Prostate gland (tissue), 2 donors: ENCODE measurements around the gene GPX5. TPM values are rescaled to one million over a fixed set of nuclear protein-coding genes. Genes with fewer than 3 reads are reported as not detected.

Experiments
- DNase-seq: peaks from one replicate; pipeline ENCODE4 v3.0.0-alpha.2; 2019; ENCODE audit warnings: low spot score
- H3K27ac ChIP-seq, 2 donors: fragments of 200-600 bp; sonication (generic); 2 replicates each; pipeline ENCODE4 v1.5.1; 2017 to 2019
- H3K27me3 ChIP-seq: fragments of 200-600 bp; sonication (generic); replicated peaks from 2 replicates; pipeline ENCODE4 v1.5.1; 2019; ENCODE audit not compliant: insufficient read depth
- H3K36me3 ChIP-seq, 2 donors: fragments of 200-600 bp; sonication (generic); 1 replicate in 1 of 2; 2 replicates in 1 of 2; pipeline versions ENCODE4 v1.5.1 to v1.8.1; 2017 to 2019
- H3K4me1 ChIP-seq: fragments of 200-600 bp; sonication (generic); replicated peaks from 2 replicates; pipeline ENCODE4 v1.5.1; 2019
- H3K4me3 ChIP-seq, 2 donors: fragments of 200-600 bp; sonication (generic); 2 replicates each; pipeline ENCODE4 v1.5.1; 2017 to 2019
- H3K9me3 ChIP-seq: fragments of 200-600 bp; sonication (generic); 2 replicates; pipeline ENCODE4 v1.5.1; 2017
- CTCF ChIP-seq, 4 experiments: fragments of 200-600 bp in 2 of 4; fragments of 450-650 bp in 2 of 4; sonication (generic) in 2 of 4; IDR thresholded peaks; 1 replicate in 3 of 4; 2 replicates in 1 of 4; pipeline ENCODE4 v1.5.1; 2016 to 2019; ENCODE audit warnings: antibody characterized with exemption in 4 of 4, mild to moderate bottlenecking in 2 of 4, moderate library complexity in 2 of 4
- POLR2A ChIP-seq: fragments of 450-650 bp; IDR thresholded peaks from one replicate; pipeline ENCODE4 v1.6.1; 2016; ENCODE audit warnings: antibody characterized with exemption, mild to moderate bottlenecking
- POLR2AphosphoS5 ChIP-seq: sonication (generic); formaldehyde crosslinking; IDR thresholded peaks from one replicate; pipeline ENCODE4 v1.6.1; 2017; ENCODE audit warnings: antibody characterized with exemption
- WGBS: methylation state at CpG from one replicate; pipeline ENCODE4 v1.1.5; 2018; 5-methylcytosine and 5-hydroxymethylcytosine counted together
- intact Hi-C: fragments of 100-400 bp; cut with DNase I; formaldehyde crosslinking; loops from one replicate; pipeline ENCODE4 v1.14.2; 2022
- total RNA-seq, 2 donors: library from RNA; depleted of rRNA; stranded (reverse); fragments of >200 nt; gene quantifications; one replicate each; pipeline ENCODE4 v1.1.0, GENCODE V29; 2016

GPX5 gene
- total RNA-seq, 2 donors from 2014 or later: not detected

GRCh38 chr6:28486988-28487742 lies 38.5 kb upstream of the GPX5 start:
- Histone ChIP-seq H3K36me3 (no peaks in the 10 kb centered on the region), H3K4me3 (no peak overlapping the region), H3K27ac (no peak overlapping the region), H3K9me3 (no peaks in the 10 kb centered on the region), H3K4me1 (no peaks in the 10 kb centered on the region), H3K27me3 (peaks cover 3% of the 10 kb centered on the region)
- DNase-seq: no peak
- 48% methylated on average over 3 of the region's 3 CpGs for WGBS
- intact Hi-C loops: no loop called here
- no peak for TF ChIP-seq POLR2AphosphoS5
- TF ChIP-seq CTCF (IDR thresholded peaks at IDR 0.05): no peak
- TF ChIP-seq POLR2A: no peak

- H3K4me1 ChIP-seq: no peaks in the 10 kb centered on the region
- intact Hi-C loops: no loop called here
- H3K9me3 ChIP-seq: no peaks in the 10 kb centered on the region
- TF ChIP-seq POLR2A: no peak
- no peak for TF ChIP-seq CTCF (IDR thresholded peaks at IDR 0.05)
- TF ChIP-seq POLR2AphosphoS5: no peak
- DNase-seq: no peak
- no peak overlapping the region for H3K27ac ChIP-seq
- no peaks in the 10 kb centered on the region for H3K36me3 ChIP-seq
- H3K4me3 ChIP-seq: peak overlapping the region in 1 of 2 donors; percentile 4
- 49% methylated on average over 14 of the region's 14 CpGs for WGBS
- peaks cover 2% of the 10 kb centered on the region for H3K27me3 ChIP-seq
Measured at GRCh38 chr6:28488916-28489365, 36.7 kb upstream of the GPX5 start.

GRCh38 chr6:28489366-28490204 lies 36.1 kb upstream of the GPX5 start:
- no peaks in the 10 kb centered on the region for H3K36me3 ChIP-seq
- DNase-seq: no peak
- peak overlapping the region in 1 of 2 donors; percentile 14 for H3K27ac ChIP-seq
- peak overlapping the region; percentile 15 to 23 for H3K4me3 ChIP-seq
- no peaks in the 10 kb centered on the region for H3K9me3 ChIP-seq
- WGBS: 10% methylated on average over 40 of the region's 40 CpGs
- no peaks in the 10 kb centered on the region for H3K4me1 ChIP-seq
- intact Hi-C loops: no loop called here
- TF ChIP-seq POLR2AphosphoS5 (no peak), CTCF (IDR thresholded peaks at IDR 0.05) (no peak), POLR2A (no peak)
- H3K27me3 ChIP-seq: no peaks in the 10 kb centered on the region

- no peak for DNase-seq
- no peaks in the 10 kb centered on the region for H3K27me3 ChIP-seq
- TF ChIP-seq CTCF (IDR thresholded peaks at IDR 0.05): no peak
- no peak for TF ChIP-seq POLR2AphosphoS5
- TF ChIP-seq POLR2A: no peak
Measured at GRCh38 chr6:28490205-28490890, 35.3 kb upstream of the GPX5 start.

More at GRCh38 chr6:28490205-28490890, 35.3 kb upstream of the GPX5 start:
- peak overlapping the region; percentile 15 to 23 for H3K4me3 ChIP-seq
- H3K27ac ChIP-seq: peak overlapping the region in 1 of 2 donors; percentile 14
- no peaks in the 10 kb centered on the region for H3K4me1 ChIP-seq
- intact Hi-C loops: no loop called here
- 30% methylated on average over 23 of the region's 23 CpGs for WGBS
- H3K9me3 ChIP-seq: no peaks in the 10 kb centered on the region
- H3K36me3 ChIP-seq: no peaks in the 10 kb centered on the region
